DLD1 (cell line): ENCODE results near the gene SLC48A1.

Source experiments
- in situ Hi-C: cut with HindIII; loops from 2 replicates; pipeline ENCODE4 v1.10.0; 2017; ENCODE audit warnings: low sequenced_read_pairs

SLC48A1 gene

GRCh38 chr12:47776471-47777143 is 3.6 kb downstream of the SLC48A1 start:
- in situ Hi-C loops: no loop called here

DNA sequence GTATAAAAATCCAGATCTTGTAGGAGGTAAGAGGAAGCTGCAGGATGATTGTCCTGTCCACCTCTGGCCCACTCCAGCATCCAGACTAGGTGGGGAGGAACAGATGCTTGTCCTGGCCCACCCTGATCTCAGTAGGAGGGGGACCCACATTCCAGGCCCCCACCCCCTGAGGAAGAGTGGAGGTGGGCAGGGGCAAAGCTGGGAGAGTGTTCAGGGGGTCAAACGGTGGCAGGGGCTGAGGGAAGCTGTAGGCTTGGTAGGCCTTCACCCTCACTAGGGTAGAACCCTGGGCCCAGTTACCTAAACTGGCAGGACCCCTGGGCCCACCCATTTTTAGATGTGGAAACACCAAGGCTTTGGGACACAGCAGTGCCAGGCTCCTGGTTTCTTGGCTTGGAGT is 4.1 kb downstream of the SLC48A1 start:
- in situ Hi-C loops: no loop called here

- in situ Hi-C loops: no loop called here
Observed at GRCh38 chr12:47777741-47778558, 4.9 kb downstream of the SLC48A1 start.

DNA sequence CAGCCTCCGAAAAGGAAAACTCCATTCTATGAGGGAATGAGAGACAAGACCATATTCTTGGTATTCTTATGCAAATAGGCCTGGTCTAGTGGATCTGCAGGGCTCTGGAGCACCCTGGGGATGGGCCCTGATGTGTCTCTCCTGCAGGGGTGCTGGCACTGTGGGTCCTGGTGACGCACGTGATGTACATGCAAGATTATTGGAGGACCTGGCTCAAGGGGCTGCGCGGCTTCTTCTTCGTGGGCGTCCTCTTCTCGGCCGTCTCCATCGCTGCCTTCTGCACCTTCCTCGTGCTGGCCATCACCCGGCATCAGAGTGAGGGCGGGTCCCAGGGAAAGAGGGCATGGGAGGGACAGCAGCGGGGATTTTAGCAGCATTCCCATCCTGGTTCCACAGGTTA is 5.8 kb downstream of the SLC48A1 start:
- in situ Hi-C loops: no loop called here

DNA sequence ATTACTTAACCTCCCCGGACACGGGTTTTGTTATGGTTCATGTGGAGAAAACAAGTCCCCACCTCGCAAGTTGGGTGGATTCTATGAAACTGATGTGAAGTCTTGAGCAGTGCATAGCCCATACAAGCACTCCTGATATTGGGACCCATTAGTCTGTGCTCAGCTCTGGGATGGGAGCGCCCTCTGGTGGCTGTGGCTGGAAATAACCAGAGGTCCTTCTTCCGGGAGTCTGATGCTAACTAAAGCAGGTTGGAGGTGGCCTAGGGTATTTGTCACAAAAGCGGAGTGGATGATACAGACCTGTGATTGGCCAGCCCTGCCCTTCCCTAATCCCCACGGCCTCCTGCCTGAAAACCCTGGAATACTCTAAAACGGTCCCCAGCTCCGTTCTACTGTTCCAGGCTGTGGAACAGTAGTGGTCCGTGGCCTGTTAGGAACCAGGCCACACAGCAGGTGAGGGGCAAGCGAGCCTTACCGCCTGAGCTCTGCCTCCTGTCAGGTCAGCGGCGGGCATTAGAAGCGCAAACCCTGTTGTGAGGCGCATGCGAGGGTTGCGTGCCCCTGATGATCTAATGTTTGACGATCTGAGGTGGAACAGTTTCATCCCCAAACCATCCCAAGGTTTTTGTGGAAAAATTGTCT is 6.4 kb downstream of the SLC48A1 start:
- in situ Hi-C loops: no loop called here

DNA sequence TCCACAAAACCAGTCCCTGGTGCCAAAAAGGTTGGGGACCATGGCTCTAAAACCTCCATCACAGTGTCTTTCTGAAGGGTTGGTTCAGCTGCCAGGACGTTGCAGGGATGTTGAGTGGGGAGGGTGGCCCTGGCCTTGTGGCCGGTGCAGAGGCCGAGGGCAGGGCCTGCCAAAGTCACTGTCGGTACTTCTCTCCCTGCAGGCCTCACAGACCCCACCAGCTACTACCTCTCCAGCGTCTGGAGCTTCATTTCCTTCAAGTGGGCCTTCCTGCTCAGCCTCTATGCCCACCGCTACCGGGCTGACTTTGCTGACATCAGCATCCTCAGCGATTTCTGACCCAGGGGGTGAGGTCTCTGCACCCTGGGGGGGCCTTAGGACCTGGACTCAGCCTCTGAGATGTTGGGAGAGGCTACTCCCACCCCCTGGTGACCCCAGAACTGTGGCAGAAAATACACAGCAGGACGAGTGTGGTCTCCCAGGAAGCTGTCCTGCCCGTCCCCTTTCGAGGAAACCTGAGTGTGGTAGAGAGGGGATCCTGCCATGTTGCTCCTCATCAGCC is 7.0 kb downstream of the SLC48A1 start:
- in situ Hi-C loops: no loop called here

DNA sequence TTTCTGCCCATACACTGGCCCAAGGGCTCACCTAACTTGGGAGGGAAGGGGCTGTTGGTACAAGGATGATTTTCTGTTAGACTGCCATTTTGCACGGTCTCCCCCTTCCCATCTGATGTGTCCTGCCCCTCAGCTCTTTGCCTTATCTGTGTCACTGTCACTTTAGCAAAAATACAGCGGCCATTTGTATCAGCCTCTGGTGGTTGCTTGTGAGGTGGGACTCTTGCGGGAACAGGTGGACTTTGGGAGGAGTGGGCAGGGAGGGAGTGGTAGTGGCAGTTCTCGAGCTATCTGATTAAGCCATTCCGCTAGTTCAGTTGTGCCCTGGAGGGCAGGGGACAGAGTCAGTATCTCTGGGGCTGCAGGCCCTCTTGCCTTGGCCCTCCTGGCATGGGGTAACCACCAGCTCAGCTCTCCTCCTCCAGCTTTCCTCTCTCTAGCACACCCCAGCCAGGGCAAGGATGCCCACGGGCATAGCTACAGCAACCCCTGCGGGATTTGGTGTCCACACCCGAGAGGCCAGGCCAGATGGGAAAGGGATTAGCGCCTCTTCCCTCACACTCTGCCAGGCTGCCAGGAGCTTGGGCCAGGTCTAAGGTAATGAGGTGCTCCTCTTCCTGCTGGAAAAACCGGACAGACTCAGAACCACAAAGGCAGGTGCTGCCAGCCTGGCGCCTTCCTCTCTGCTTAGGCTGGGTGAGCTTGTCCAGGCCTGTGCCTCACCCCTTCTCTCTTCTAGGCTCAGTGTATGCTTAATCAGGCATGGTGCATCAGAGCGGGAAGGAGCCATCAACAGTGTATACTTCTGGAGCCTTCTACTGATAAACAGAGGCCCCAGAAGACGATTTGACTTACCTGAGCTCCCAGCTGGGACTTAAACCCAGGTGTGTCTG is 8.7 kb downstream of the SLC48A1 start:
- in situ Hi-C loops: no loop called here

- in situ Hi-C loops: no loop called here
Observed at GRCh38 chr12:47782372-47782770, 9.3 kb downstream of the SLC48A1 start.

GRCh38 chr12:47783024-47783755 is 10.2 kb downstream of the SLC48A1 start:
- in situ Hi-C loops: no loop called here

GRCh38 chr12:47783821-47784819 is 11.1 kb downstream of the SLC48A1 start:
- in situ Hi-C loops: no loop called here

- in situ Hi-C loops: no loop called here
Observed at GRCh38 chr12:47785036-47785886, 12.2 kb downstream of the SLC48A1 start.

- in situ Hi-C loops: no loop called here
Observed at GRCh38 chr12:47785887-47786661, 13.0 kb downstream of the SLC48A1 start.

DNA sequence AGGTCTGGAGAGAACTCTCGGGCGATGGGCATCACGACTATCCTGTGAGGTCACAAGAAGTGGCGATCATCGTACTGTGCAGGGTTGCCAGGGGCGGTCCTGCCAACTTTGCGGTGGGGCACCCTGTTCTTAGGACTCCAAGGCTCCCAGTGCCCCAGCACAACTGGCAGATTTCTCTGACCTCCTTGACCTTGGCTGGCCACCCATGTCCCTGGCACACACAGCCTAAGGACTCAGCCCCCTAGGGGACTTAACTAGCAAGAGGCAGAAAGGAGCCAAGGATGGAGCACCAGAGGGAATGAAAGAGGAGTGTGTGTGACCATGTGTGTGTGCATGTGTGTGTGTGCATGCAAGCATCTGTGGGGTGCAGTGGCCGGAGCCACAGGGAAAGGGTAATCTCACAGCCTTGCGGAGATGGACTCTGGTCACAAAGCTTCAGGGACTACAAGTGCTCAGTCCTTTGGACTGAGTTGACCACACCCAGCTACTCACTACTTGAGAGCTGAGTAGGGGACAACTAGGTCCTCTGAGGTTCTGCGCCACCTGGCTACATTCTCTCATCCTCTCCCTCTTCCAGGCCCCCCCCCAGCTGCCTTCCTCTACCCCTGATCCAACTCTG is 13.7 kb downstream of the SLC48A1 start:
- in situ Hi-C loops: no loop called here

- in situ Hi-C loops: no loop called here
Observed at GRCh38 chr12:47787596-47788319, 14.7 kb downstream of the SLC48A1 start.

DNA sequence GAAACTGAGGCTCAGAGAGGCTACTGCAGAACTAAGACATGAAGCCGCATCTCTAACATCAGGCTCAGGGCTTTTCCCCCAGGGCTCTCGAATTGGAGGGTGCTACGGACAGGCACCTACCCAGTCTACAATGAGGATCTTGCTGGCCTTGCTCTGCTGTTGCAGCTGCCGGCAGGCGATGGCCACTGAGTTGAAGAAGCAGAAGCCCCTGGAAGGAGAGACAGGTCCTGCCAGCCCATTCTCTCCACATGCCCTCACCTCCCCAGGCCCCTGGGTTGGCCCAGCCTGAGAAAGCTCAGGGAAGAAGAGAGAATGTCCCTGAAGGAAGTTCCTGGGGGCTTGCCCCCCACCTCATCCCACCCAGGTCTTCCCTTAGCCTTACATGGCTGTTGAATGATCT is 16.1 kb downstream of the SLC48A1 start:
- in situ Hi-C loops: no loop called here
